Measurements from ENCODE around the gene MMP21.

MMP21 gene

DNA sequence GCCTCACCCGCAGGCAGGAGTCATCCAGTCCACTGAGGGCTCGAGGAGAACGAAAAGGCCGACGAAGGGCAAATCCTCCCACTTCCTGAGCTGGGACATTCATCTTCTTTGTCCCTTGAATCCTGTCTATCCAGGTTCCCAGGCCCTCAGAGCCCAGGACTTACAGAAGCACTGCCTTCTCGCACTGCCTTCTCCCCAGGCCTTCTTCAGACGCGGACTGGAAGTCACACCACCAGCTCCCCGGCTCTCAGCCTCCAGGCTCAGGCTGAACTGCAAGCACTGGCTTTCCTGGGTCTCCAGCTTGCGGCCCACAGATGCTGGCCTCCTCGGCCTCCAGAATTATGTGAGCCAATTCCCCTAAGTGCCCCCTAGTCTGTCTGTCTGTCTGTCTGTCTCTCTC, 6.4 kb upstream of the MMP21 start:
- DNase-seq, result no peak

DNA sequence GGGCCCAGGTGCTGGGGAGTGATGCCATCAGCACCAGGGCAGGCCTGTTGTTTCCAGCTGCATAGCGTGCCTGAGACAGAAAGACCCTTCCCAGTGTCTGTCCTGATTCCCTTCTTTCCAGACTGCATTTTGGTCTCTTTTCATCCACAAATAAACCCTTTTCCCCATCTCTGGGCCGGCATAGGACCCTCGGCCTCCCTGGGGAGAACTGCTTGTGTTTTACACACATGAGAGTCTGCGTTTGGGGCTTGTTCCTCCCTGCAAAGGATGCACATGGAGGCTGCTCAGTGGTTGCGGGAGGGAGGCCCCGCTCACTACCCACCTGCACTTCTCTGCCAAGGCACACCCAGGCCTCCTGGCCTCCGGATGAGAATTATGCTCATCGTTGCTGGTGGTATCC, 5.8 kb upstream of the MMP21 start:
- 100% methylated on average over 7 of the region's 8 CpGs for WGBS (ENCODE audit: insufficient coverage)
- ChIA-PET POLR2A (no interaction called here), CTCF (no interaction called here)
- H3K36me3 ChIP-seq (ENCODE audit: control insufficient read depth in 4 of 4, insufficient read depth in 4 of 4, low read length in 3 of 4), result peaks cover 0 to 3% (median under 1%) of the 10 kb centered on the region in 4 experiments
- DNase-seq, result no peak
- peaks cover 0 to 1% (median 0%) of the 10 kb centered on the region in 5 experiments for H3K9me3 ChIP-seq (ENCODE audit: control extremely low read depth in 1 of 5, control insufficient read depth in 4 of 5, insufficient read depth in 2 of 5, low read depth in 1 of 5, low read length in 4 of 5)
- no peak overlapping the region for H3K4me3 ChIP-seq (ENCODE audit: control insufficient read depth in 1 of 7, extremely low read depth in 1 of 7, insufficient read depth in 4 of 7, low read depth in 2 of 7, low read length in 6 of 7)
- H3K27ac ChIP-seq (ENCODE audit: insufficient read depth in 1 of 2, low read depth in 1 of 2, low read length in 2 of 2, poor library complexity in 1 of 2, severe bottlenecking in 2 of 2), result no peak overlapping the region
- H3K27me3 ChIP-seq (replicated peaks in 2 of 5; ENCODE audit: control insufficient read depth in 4 of 5, insufficient read depth in 5 of 5, low read length in 4 of 5), result no peaks in the 10 kb centered on the region
- peaks cover 0 to 5% (median 2%) of the 10 kb centered on the region in 4 experiments for H3K4me1 ChIP-seq (ENCODE audit: control extremely low read depth in 1 of 4, control insufficient read depth in 4 of 4, insufficient read depth in 4 of 4, low read length in 3 of 4)

More for the DNA sequence above, 6.4 kb upstream of the MMP21 start:
- 95% methylated on average over 10 of the region's 11 CpGs for WGBS (ENCODE audit: insufficient coverage)
- Histone ChIP-seq H3K27me3 (replicated peaks in 2 of 5; ENCODE audit: control insufficient read depth in 4 of 5, insufficient read depth in 5 of 5, low read length in 4 of 5) (no peaks in the 10 kb centered on the region), H3K4me3 (ENCODE audit: control insufficient read depth in 1 of 7, extremely low read depth in 1 of 7, insufficient read depth in 4 of 7, low read depth in 2 of 7, low read length in 6 of 7) (no peak overlapping the region), H3K36me3 (ENCODE audit: control insufficient read depth in 4 of 4, insufficient read depth in 4 of 4, low read length in 3 of 4) (peaks cover 0 to 3% (median under 1%) of the 10 kb centered on the region in 4 experiments), H3K9me3 (ENCODE audit: control extremely low read depth in 1 of 5, control insufficient read depth in 4 of 5, insufficient read depth in 2 of 5, low read depth in 1 of 5, low read length in 4 of 5) (peaks cover 0 to 1% (median 0%) of the 10 kb centered on the region in 5 experiments), H3K27ac (ENCODE audit: insufficient read depth in 1 of 2, low read depth in 1 of 2, low read length in 2 of 2, poor library complexity in 1 of 2, severe bottlenecking in 2 of 2) (no peak overlapping the region), H3K4me1 (ENCODE audit: control extremely low read depth in 1 of 4, control insufficient read depth in 4 of 4, insufficient read depth in 4 of 4, low read length in 3 of 4) (peaks cover 0 to 5% (median 2%) of the 10 kb centered on the region in 4 experiments)
- CTCF ChIA-PET, result no interaction called here
- POLR2A ChIA-PET, result no interaction called here

DNA sequence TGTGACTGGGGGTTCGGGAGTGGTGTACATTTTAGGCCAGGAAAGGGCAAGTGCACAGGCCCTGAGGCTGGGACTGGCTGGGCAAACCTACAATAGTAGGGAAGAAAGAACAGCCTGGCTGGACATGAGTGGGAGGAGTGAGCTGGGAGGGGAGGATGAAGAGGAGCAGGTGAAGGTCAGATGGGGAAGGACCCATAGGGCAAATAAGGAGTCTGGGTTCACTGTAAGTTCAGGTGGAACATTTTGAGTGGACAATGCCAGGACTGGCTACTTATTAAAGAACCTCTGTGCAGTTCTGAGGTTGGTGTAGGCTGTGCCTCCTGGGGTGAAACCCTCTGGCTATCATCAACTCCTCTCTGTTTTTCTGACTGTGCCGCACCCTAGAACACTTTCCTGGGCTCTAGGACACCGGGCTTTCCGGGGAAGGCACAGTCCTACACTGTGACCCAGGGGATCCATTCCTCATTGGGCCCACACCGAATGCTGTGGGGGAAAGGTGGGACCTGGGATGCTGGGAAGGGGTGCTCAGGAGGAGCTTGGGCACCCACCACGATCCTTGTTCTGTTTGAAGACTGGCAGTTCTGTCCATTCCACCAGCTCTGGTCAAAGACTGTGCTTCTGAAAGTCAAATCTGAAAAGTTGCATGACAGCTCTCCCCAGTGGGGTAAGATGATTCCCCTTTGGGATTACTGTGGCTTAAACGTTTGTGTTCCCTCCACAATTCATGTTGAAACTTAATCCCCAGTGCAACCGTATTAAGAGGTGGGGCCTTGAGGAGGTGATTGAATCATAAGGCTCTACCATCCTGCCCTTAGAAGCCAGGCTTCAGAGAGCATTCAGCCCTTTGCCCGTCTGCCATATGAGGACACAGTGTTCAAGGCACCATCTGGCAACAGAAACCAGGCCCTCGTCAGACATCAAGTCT, 4.0 kb upstream of the MMP21 start:
- WGBS (ENCODE audit: insufficient coverage), result 99% methylated on average over 8 of the region's 10 CpGs
- H3K4me3 ChIP-seq (ENCODE audit: control insufficient read depth in 1 of 7, extremely low read depth in 1 of 7, insufficient read depth in 4 of 7, low read depth in 2 of 7, low read length in 6 of 7), result no peak overlapping the region
- ChIA-PET CTCF (no interaction called here), POLR2A (no interaction called here)
- no peak for DNase-seq
- H3K27me3 ChIP-seq (replicated peaks in 2 of 5; ENCODE audit: control insufficient read depth in 4 of 5, insufficient read depth in 5 of 5, low read length in 4 of 5), result peaks cover 0 to 11% (median 0%) of the 10 kb centered on the region in 5 experiments
- no peak overlapping the region for H3K27ac ChIP-seq (ENCODE audit: insufficient read depth in 1 of 2, low read depth in 1 of 2, low read length in 2 of 2, poor library complexity in 1 of 2, severe bottlenecking in 2 of 2)
- peaks cover 0 to 3% (median under 1%) of the 10 kb centered on the region in 4 experiments for H3K36me3 ChIP-seq (ENCODE audit: control insufficient read depth in 4 of 4, insufficient read depth in 4 of 4, low read length in 3 of 4)
- H3K9me3 ChIP-seq (ENCODE audit: control extremely low read depth in 1 of 5, control insufficient read depth in 4 of 5, insufficient read depth in 2 of 5, low read depth in 1 of 5, low read length in 4 of 5), result peaks cover 0 to 1% (median 0%) of the 10 kb centered on the region in 5 experiments
- H3K4me1 ChIP-seq (ENCODE audit: control extremely low read depth in 1 of 4, control insufficient read depth in 4 of 4, insufficient read depth in 4 of 4, low read length in 3 of 4), result peaks cover 0 to 5% (median 2%) of the 10 kb centered on the region in 4 experiments

DNA sequence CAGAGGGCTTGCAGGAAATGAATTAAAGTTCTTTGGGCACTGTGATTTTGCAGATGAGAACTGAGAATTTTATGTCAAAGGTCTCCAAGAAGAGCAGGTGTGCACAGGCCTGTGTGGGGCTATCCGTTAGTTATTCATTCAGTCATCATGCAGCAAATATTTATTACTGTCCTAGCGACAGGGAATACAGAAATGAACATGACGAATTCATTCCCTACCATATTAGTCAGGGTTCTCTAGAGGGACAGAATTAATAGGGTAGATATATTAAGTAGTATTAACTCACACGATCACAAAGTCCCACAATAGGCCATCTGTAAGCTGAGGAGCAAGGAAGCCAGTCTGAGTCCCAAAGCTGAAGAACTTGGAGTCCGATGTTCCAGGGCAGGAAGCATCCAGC, 2.9 kb upstream of the MMP21 start:
- Histone ChIP-seq H3K9me3 (ENCODE audit: control extremely low read depth in 1 of 5, control insufficient read depth in 4 of 5, insufficient read depth in 2 of 5, low read depth in 1 of 5, low read length in 4 of 5) (peaks cover 0 to 1% (median 0%) of the 10 kb centered on the region in 5 experiments), H3K27me3 (replicated peaks in 2 of 5; ENCODE audit: control insufficient read depth in 4 of 5, insufficient read depth in 5 of 5, low read length in 4 of 5) (peaks cover 0 to 20% (median 0%) of the 10 kb centered on the region in 5 experiments)
- 100% methylated on average over 1 of the region's 5 CpGs for WGBS (ENCODE audit: insufficient coverage)

DNA sequence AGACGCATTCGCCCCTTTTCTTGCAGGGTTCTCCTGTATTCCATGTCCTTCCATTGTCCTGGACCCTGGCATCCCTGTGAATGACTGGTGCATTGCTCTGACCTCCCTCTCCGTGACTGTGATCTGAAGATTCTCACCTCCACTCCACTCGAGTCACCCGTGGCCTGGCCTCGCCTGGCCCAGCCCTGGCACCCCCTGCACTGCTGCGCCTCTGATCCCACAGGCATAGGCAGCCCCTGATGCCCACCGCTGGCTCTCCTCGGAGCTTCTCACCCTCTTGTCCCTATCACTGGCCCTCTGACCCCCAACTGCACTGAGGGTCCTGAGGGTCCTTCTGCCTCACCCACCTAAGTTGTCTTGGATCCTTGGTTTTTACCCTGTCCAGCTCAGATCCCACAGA, 2.2 kb upstream of the MMP21 start:
- Histone ChIP-seq H3K27me3 (replicated peaks in 2 of 5; ENCODE audit: control insufficient read depth in 4 of 5, insufficient read depth in 5 of 5, low read length in 4 of 5) (peaks cover 0 to 28% (median 0%) of the 10 kb centered on the region in 5 experiments), H3K4me1 (ENCODE audit: control extremely low read depth in 1 of 4, control insufficient read depth in 4 of 4, insufficient read depth in 4 of 4, low read length in 3 of 4) (no peaks in the 10 kb centered on the region), H3K27ac (ENCODE audit: insufficient read depth in 1 of 2, low read depth in 1 of 2, low read length in 2 of 2, poor library complexity in 1 of 2, severe bottlenecking in 2 of 2) (no peak overlapping the region), H3K36me3 (ENCODE audit: control insufficient read depth in 4 of 4, insufficient read depth in 4 of 4, low read length in 3 of 4) (peaks cover 0 to 2% (median 0%) of the 10 kb centered on the region in 4 experiments), H3K4me3 (ENCODE audit: control insufficient read depth in 1 of 7, extremely low read depth in 1 of 7, insufficient read depth in 4 of 7, low read depth in 2 of 7, low read length in 6 of 7) (no peak overlapping the region), H3K9me3 (ENCODE audit: control extremely low read depth in 1 of 5, control insufficient read depth in 4 of 5, insufficient read depth in 2 of 5, low read depth in 1 of 5, low read length in 4 of 5) (peaks cover 0 to 1% (median 0%) of the 10 kb centered on the region in 5 experiments)
- 99% methylated on average over 9 of the region's 9 CpGs for WGBS (ENCODE audit: insufficient coverage)
- CTCF ChIA-PET, result no interaction called here
- POLR2A ChIA-PET, result no interaction called here
- no peak for DNase-seq

More for the DNA sequence above, 2.9 kb upstream of the MMP21 start:
- Histone ChIP-seq H3K4me1 (ENCODE audit: control extremely low read depth in 1 of 4, control insufficient read depth in 4 of 4, insufficient read depth in 4 of 4, low read length in 3 of 4) (no peaks in the 10 kb centered on the region), H3K36me3 (ENCODE audit: control insufficient read depth in 4 of 4, insufficient read depth in 4 of 4, low read length in 3 of 4) (peaks cover 0 to 3% (median under 1%) of the 10 kb centered on the region in 4 experiments), H3K27ac (ENCODE audit: insufficient read depth in 1 of 2, low read depth in 1 of 2, low read length in 2 of 2, poor library complexity in 1 of 2, severe bottlenecking in 2 of 2) (no peak overlapping the region), H3K4me3 (ENCODE audit: control insufficient read depth in 1 of 7, extremely low read depth in 1 of 7, insufficient read depth in 4 of 7, low read depth in 2 of 7, low read length in 6 of 7) (no peak overlapping the region)
- no peak for DNase-seq
- ChIA-PET POLR2A (no interaction called here), CTCF (no interaction called here)

DNA sequence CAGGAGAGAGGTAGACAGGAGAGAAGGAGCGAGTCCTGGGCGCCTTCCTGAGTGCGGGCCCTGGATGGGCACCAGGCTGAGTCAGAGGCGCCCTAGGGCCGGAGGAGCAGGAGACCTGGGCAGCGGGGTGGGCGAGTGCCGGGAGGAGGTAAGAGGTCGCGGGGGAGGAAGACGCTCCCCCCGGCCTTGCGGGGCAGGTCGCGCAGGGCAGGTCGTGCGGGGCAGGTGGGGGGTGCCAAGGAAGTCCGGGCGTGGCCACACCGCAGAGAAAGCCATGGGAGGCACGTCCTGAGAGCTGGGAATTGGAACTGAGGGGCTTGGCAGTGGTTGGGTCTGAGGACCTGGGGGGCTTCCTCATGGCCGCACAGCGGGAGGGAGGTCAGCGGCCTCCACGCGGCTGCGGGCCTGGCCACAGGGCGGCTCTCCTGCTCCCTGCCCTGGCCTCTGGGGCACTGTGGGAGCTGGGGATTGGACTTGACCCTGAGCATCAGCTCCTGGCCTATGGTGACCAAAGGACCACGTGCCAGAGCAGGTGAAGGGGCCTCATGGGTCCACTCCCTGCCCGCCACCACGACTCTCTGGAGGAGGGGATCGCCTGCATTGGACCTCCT, 935 bp downstream of the MMP21 start:
- 90% methylated on average over 24 of the region's 32 CpGs for WGBS (ENCODE audit: insufficient coverage)
- no peaks in the 10 kb centered on the region for H3K36me3 ChIP-seq (ENCODE audit: control insufficient read depth in 4 of 4, insufficient read depth in 4 of 4, low read length in 3 of 4)
- H3K9me3 ChIP-seq (ENCODE audit: control extremely low read depth in 1 of 5, control insufficient read depth in 4 of 5, insufficient read depth in 2 of 5, low read depth in 1 of 5, low read length in 4 of 5), result peaks cover 0 to 1% (median 0%) of the 10 kb centered on the region in 5 experiments
- H3K4me1 ChIP-seq (ENCODE audit: control extremely low read depth in 1 of 4, control insufficient read depth in 4 of 4, insufficient read depth in 4 of 4, low read length in 3 of 4), result no peaks in the 10 kb centered on the region
- POLR2A ChIA-PET, result no interaction called here
- H3K27ac ChIP-seq (ENCODE audit: insufficient read depth in 1 of 2, low read depth in 1 of 2, low read length in 2 of 2, poor library complexity in 1 of 2, severe bottlenecking in 2 of 2), result no peak overlapping the region
- H3K4me3 ChIP-seq (ENCODE audit: control insufficient read depth in 1 of 7, extremely low read depth in 1 of 7, insufficient read depth in 4 of 7, low read depth in 2 of 7, low read length in 6 of 7), result no peak overlapping the region
- DNase-seq, result no peak
- CTCF ChIA-PET, result no interaction called here
- H3K27me3 ChIP-seq (replicated peaks in 2 of 5; ENCODE audit: control insufficient read depth in 4 of 5, insufficient read depth in 5 of 5, low read length in 4 of 5), result peaks cover 0 to 29% (median 0%) of the 10 kb centered on the region in 5 experiments
